Amygdala (tissue), 56 donors: ENCODE data around the gene HPF1.
"Not testable (repeated sequence)": the region's sequence is repeated elsewhere in the genome, so short reads cannot be mapped to it uniquely, and the experiment has no call there.

Source experiments
- DNase-seq, 56 donors: peaks; one replicate each; lab custom pipeline; 2025; lab: John Stamatoyannopoulos, UW

HPF1 gene

DNA sequence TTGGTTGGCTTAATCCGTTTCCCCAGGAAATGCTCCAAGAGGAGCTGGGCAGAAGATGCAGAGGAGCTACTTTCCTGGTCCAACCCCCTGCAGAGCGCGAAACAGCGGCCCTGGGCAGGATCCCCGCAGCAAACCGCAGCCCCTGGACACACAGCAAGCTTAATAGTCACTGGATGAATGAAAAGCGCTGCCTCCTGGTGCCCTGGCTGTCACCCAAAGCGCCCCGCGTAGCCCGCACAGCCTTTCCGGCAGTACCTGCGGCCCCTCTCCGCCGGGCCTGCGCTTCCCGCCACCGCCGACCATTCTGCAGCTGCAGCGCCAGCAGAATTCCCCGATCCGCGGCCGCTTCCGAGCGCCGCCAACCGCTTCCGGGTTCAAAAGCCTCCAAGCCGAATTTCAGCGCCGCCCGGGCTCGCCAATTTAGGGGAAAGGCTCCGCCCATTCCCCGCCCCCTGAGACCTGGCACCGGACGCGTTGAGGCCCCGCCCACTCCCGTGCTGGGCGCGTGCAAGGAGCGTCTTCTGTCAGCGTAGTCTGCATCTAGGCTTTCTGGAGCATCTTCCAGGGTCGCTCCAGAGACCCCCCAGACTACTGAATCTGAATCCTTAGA, at the start of gene HPF1:
Gene HPF1 (minus strand): TSS at position 370 of the 610 bp plus-strand sequence. CDS start 67 bp downstream, at position 303.
- DNase-seq, result peak; percentile 30 to 92 (median 80)

DNA sequence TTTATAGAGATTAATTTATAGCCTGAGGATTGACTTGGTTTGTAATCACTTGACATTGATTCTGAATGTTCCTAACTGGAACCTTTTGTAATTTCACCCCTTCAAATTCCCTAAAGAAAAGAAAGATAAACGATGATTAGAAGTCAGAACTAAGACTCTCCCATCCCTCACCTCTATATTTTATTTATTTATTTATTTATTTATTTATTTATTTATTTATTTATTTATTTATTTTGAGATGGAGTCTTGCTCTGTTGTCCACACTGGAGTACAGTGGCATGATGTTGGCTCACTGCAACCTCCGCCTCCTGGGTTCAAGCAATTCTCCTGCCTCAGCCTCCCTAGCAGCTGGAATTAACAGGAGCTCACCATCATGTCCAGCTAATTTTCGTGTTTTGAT, 49.0 kb upstream of the HPF1 start:
- not testable (repeated sequence) for DNase-seq

DNA sequence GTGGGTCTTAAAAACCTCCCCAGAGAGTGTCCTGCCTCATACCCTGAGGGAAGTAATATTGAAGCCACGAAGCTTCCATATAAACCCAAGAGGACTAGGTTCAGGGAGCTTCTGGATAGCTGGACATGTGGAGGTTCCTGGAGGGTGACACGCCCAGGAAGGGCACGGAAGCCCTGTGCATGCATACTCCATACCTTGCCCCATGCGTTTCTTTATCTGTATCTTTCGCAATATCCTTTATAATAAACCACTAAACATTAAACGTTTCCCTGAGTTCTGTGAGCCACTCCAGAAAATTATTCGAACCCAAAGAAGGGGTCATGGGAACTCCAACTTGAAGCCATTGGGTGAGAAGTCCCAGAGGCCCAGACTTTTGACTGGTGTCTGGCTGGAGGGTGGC, 45.7 kb upstream of the HPF1 start:
- DNase-seq, result no peak

DNA sequence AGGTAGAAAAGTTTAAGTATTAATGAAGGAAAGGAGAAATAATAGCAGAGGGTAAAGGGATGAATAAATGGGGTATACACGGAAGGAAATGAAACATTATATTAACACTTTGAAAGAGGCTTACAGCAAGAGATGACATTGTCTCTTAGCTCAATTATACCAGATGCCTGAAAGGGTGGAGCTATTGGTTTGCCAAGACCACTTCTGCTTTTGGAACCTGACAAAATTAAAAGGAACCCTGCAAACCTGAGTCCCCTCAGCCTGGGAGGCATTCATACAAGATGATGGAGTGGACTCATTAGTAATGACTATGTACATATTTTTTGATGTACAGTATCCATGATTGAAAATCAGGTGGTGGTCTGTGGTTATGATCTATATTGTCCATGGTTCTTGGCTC, 45.1 kb upstream of the HPF1 start:
- DNase-seq, result no peak

DNA sequence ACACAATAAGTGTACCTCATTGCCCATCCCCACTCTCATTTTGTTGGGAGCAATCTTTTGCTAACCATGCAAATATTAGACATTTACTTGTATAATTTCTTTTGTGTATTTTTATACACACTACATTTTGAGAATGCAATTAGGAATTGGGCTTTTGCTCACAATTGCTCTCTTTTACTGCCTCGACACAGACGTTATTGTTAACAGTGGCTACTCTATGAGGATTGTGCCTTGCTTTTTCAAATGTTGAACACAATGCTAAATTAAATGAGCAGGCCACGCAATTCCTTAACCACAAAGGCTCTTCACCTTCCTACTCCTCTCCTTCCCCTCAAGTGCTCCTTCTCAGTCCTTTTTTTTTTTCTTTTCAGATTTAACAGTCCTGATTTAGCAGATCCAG, 42.8 kb upstream of the HPF1 start:
- DNase-seq, result peak in 2 of 56 donors; percentile 10 to 14

DNA sequence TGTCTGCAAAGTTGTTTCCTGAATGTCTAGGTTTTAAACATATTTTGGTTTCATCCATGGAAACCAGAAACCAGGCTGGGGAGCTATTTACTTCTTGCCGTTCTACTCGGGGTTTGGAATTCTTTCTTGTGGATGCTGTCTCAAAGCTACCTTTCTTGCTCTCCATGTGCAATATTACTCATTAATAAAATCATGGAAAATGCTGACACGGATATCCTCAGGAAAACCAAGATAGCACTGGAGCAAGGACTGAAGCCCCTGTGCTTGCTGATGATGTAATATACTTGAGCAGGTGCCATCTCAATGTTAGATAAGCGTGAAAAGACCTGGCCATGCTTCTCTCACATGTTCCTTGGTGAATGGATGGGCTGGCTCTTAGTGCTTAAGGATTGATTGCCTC, 41.5 kb upstream of the HPF1 start:
- no peak for DNase-seq

DNA sequence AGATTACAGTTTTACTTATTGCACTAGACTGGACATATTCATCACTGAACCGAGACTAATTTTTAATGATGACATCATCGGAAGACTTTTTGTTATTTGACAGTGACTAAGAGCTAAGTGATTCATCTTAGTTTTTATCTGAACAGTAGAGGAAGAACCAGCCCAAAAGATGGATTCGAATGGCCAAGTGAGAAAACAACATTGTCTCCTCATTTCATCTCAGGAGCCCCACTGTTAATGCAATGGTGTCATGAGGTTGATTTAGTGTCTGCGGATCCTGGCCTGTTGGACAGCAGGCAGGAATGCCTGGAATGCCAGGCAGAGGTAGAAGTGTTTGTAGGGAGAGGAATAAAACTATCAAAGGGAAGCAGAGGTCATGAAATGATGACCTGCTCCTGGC, 37.8 kb upstream of the HPF1 start:
- no peak for DNase-seq

DNA sequence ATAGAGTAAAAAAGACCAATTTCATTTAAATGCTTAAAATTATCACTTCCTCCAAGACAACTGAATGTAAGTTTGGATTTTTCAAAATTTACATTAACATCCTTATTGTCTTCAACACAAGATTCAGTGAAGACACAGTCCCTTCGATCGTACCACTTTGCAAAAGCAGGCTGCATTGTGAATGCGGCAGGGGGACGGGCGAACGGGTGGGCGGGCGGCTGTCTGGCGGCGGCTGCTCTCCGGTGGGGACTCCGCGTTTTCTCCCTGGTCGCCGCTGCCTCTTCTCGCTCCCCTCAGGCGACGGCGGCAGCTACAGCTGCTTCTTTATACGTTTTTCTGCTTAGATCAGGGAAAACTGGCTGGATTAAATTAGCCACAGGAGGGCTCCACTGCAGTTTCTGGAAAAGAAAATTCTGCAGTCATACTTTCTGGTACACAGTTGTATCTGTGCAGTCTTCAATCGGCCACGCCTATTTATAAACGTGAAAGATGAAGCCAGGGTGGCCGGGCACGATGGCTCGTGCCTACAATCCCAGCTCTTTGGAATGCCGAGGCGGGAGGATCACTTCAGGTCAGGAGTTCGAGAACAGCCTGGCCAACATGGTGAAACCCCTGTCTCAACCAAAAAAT, 33.9 kb upstream of the HPF1 start:
- peak in 55 of 56 donors; percentile 7 to 82 (median 44) for DNase-seq

DNA sequence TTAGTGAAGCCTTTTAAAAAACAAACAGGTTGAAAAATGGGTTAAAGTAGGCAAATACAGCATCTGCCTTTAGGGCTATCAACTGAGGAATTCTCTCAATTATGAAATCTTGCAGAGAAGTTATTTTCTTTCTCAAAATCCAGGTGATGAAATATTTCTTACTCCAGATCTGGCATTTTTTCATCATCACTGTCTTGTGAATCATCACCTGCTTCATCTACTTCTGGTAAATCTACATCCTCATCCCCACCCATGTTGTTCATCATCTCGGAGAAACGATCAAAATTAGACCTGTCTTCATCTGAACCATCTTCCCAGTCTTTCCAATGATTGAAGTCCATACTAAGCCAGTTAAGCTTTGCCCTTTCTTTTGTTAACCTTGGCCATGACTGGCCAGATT, 33.3 kb upstream of the HPF1 start:
- no peak for DNase-seq

DNA sequence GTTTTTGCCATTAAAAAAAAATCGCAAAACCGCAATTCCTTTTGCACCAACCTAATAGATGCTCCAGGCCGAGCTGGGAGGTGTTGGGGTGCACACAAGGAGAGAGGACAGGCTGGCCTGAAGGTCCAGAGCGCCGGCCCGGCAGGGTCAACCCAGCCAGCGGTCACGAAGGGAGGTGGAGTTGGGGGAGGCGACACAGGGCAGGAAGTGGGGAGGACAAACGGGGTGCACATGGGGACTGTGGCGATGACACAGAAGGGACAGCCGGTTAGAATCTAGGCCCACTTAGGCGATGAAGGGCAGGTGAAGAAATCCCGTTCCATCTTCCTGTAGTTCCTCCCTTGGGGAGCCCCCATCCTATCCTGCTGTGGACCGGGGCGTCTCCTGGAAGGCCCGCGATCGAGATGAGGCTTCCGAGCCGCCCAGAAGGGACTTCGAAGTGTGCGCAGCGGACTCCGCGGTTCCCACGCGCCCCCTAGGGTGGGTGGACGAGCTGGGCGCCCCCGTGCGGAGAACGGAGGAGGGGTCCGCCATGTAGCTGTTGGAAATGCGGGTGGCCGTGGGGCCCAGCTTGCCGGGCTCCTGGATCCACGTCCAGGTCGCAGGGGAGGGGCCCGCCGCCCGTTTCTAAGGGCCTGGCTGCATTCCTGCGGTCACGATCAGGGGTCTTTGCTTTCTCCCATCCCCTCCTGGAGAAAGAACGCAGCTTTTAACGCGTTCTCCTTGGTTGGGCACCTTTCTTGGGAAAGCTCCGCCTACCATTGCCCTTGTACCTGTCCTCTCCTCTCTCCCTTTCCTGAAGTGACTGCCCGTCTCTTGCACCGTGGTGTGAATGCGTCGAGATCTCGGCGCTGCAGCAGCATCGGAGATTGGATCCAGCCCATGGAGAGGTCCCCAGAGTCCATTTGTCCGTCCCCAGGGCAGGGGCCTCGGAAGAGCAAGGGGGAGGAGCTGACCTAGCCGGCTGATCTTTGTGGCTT, 17.0 kb upstream of the HPF1 start:
- DNase-seq, result peak in 11 of 56 donors; percentile 0 to 30 (median 8)

DNA sequence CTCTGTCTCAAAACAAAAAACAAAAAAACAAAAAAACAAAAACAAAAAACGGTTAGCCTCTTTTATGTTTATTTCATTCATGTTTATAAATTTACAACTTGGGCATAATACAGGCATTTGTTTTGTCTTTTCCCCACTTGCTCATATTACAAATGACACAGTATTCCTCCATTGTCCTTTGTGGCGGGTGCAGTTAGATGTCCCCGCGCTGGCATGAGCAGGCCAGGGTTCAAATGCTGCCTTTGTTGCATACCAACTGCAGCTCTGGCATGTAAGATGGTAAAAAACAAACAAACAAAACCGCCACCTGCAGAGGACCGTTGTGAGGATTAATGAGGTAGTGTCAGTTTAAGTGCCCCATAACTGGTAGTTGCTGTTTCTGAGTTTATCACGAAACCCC, 16.1 kb upstream of the HPF1 start:
- peak in 18 of 56 donors; percentile 0 to 59 (median 4) for DNase-seq

DNA sequence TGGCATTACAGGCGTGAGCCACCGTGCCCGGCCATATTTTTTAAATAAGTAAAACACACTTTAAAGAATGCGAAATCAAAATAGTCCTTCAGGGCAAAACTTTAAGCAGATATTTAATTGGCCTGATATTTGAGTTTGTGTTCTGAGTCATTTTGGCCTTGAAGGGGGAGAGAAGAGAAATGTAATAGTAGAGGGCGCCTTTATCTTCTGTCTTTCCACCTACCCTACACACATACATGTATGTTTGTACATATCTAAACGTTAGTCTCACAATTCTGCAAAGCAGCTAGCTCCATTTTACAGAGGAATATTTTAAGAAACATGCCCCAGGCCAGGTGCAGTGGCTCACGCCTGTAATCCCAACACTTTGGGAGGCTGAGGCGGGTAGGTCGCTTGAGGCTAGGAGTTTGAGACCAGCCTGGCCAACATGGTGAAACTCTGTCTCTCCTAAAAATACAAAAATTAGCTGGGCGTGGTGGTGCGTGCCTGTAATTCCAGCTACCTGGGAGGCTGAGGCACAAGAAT, 13.9 kb upstream of the HPF1 start:
- DNase-seq, result not testable (repeated sequence)

DNA sequence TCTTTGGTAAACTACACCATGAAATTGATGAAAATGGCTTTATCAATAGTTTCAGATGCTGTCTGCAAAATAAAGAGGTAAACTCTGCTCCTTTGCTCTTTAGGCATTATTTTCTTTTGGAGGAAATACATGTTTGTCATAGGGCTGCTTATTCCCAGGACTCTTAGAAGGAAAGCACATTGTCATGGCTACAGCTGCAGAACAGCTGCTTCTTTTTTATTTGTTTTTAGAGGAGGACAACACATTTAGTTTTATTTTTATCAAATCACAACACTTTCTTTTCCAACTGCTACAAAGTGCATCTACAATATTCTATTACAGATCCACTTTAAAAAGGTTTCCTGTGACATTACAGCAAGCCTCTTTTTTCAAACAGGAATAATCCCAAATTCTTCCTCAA, 12.7 kb upstream of the HPF1 start:
- DNase-seq, result no peak

DNA sequence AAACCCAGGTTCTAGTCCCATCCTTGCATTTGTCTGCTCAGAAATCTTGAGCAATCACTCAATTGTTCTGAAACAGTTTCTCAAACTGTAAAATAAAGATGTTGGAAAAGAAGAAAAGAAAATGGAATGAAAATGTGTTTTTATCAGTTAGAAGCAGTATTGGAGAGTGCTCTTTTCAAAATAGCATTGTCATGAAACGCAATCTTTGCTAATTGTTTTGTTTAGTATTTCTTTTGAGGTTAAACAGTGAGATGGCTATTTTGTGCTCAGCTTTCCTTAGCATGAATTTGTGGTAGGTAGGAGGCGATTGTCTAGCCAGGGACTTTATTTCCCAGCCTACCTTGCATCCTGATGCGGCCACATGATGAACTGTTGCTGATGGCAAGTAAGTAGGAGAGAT, 10.6 kb upstream of the HPF1 start:
- DNase-seq, result no peak

DNA sequence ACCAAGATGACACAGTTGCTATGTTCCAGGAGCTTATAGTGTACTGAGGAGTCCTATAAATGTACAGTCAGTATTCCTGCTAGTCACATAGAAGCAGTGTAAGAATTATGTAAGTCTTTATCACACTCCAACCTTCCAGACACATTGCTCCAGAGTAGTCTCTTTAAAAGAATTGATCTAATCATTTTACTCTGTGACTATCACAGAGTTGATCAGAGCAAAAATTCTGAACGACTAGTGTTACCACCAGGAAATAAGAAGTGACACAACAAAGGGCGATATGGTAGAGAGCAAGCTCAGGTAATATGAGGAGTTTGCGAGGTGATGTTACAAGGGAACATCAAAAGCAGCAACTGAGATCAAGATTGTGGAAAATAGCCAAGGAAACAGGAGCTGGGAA, 9.0 kb upstream of the HPF1 start:
- DNase-seq, result no peak

DNA sequence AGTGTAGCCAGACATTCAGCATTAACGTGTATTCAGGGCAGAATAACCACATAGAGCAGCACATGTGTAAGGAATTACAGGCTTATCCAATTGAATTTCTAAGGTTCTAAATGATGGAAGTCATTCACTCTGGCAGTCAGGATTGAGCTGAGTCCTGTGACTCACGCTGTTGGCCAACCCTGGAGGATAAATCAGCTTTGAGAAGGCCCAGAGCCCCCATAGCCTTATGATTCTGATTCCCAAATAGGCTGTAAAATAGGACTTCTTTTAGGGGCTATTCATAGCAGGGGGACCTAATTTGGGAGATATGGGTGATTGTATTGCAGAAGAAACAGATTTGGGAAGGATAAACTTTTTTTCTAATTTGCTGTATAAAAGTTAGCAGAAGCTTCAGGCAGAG, 8.1 kb upstream of the HPF1 start:
- no peak for DNase-seq

DNA sequence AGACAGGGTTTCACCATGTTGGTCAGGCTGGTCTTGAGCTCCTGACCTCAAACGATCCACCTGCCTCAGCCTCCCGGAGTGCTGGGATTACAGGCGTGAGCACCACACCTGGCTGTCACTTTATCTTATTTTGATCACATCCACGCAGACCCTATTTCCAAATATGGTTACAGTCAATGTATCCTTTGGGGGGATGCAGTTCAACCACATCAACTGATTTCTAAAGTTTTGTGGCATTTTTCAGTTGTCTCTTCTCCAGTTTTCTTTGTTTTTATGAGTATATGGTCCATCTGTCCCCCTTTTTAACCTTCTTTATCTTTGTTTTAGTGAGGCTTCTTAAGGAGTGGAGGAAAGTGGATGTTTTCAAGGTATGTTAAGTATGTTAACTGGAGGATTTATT, 4.1 kb upstream of the HPF1 start:
- DNase-seq, result no peak

DNA sequence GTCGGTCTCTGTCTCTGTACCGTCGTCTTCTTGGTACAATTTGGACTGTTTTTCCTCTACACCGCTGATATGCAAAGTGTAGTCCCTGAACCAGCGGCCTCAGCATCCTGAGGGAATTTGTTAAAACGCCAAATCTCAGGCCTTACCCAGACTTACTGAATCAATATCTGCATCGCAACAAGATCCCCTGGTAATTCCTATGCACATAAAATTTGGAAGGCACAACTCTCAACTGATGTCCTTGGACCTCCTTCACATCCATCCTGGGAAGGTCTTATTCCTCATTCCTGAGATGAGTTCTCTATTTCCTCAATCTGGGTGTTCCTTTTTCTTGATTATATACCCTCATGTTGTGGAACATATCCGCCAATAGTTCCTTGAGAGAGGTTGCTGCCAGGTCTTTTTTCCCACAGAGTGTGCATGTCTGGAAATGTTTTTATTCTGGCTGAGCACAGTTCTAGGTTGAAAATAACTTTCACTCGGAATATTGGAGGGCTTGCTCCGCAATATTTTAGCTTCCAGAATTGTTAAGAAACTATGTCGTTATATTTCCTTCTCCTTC, 738 bp upstream of the HPF1 start:
- DNase-seq, result peak in 1 of 56 donors; percentile 6

DNA sequence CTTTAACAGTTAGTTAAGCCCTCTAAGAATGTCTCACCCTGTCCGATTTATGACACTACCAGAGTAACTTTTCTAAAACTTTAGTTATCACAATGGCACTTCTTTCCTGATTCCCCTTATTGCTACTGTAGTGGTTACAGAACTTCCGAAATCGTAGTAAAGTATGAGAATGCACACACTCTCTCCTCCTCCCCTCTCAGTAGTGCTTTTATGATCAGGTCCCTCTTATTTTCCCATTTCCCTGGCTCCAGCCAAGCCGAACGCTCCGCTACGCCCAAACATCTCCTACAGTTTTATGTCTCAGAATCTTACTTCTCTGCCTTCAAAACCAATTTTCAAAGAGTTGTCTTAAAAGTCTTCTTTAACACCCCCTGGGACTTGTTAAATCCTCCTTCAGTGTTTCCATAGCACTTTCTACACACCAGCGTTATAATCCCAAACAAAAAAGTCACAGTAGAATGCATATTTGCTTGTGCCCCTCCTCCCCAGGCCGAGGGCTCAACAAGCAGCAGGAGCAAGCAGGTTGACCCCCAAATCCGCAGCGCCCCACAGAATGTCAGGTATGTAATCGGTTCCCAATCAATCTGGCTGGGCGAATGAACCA, 671 bp downstream of the HPF1 start:
- DNase-seq, result peak in 1 of 56 donors; percentile 56

DNA sequence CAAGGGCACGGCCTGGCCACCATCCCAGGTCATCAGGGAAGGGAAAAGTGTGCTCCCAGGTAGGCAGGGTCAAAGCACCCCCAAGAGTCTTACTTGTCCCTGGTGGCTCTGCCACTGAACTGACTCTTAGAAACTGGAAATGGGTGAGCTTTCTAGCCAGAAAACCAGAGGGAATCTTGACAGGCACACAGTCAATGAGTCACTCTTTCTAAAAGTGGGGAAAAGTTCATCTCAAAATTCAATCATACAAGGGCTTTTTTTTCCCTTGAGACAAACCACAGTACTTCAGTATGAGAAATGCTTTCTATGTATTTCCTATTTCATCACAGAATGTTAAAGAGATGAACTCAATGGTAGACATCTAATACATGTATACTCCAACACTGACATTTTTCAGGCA, 12.5 kb downstream of the HPF1 start:
- no peak for DNase-seq
